K562 (cell line): ENCODE results near the gene FBXO48. TPM values are rescaled to one million over a fixed set of nuclear protein-coding genes. Genes with fewer than 3 reads are reported as not detected.

Experiments used
- CHD2 ChIP-seq: IDR thresholded peaks from 2 replicates; pipeline ENCODE4 v1.6.1; 2011; ENCODE audit warnings: low read depth, low read length
- CREB1 ChIP-seq, 2 experiments: sonication (generic) in 1 of 2; formaldehyde crosslinking in 1 of 2; IDR thresholded peaks; 2 replicates each; pipeline versions ENCODE4 v1.6.1 to v1.8.0; 2012 to 2022; ENCODE audit warnings: inconsistent platforms in 1 of 2, mild to moderate bottlenecking in 1 of 2, missing genetic modification reagents in 1 of 2, moderate library complexity in 1 of 2
- HEY1 ChIP-seq: fragments of 250-450 bp; sonication (Bioruptor Pico); IDR thresholded peaks from 2 replicates; pipeline ENCODE4 v1.5.0; 2020; ENCODE audit warnings: mild to moderate bottlenecking, moderate library complexity, borderline replicate concordance
- NCOA2 ChIP-seq, 2 experiments: fragments of 450-650 bp; IDR thresholded peaks; 2 replicates each; pipeline ENCODE4 v1.6.1; 2018; ENCODE audit warnings: mild to moderate bottlenecking in 2 of 2, moderate library complexity in 1 of 2; ENCODE audit not compliant: partially characterized antibody in 2 of 2
- NFATC3 ChIP-seq: fragments of 450-650 bp; IDR thresholded peaks from 2 replicates; pipeline ENCODE4 v1.6.1; 2017; ENCODE audit warnings: mild to moderate bottlenecking
- NR2F6 ChIP-seq: fragments of 450-650 bp; formaldehyde crosslinking; IDR thresholded peaks from 2 replicates; pipeline ENCODE4 v1.4.0; 2020; ENCODE audit warnings: mild to moderate bottlenecking
- POLR2H ChIP-seq: IDR thresholded peaks from 2 replicates; pipeline ENCODE4 v1.6.1; 2016; ENCODE audit warnings: missing genetic modification characterization, low read depth, mild to moderate bottlenecking, control low read depth, missing compliant biosample characterization, moderate library complexity
- PREB ChIP-seq: sonication (generic); formaldehyde crosslinking; IDR thresholded peaks from 2 replicates; pipeline ENCODE4 v1.8.1; 2023; ENCODE audit warnings: mild to moderate bottlenecking, missing genetic modification reagents
- RBM15 ChIP-seq: fragments of 200-400 bp; formaldehyde crosslinking; IDR thresholded peaks from 2 replicates; pipeline ENCODE4 v1.6.1; 2018; ENCODE audit warnings: mild to moderate bottlenecking, low read length, moderate library complexity; ENCODE audit not compliant: insufficient read depth
- SP2 ChIP-seq: IDR thresholded peaks from 2 replicates; pipeline ENCODE4 v1.6.1; 2011; ENCODE audit warnings: mild to moderate bottlenecking, low read depth, low read length, moderate library complexity; ENCODE audit not compliant: poor library complexity, severe bottlenecking; ENCODE audit errors: extremely low read depth
- TCFL5 ChIP-seq: fragments of 250-450 bp; sonication (Bioruptor Pico); conservative IDR thresholded peaks from 2 replicates; pipeline ENCODE4 v1.6.1; 2021; ENCODE audit warnings: mild to moderate bottlenecking, moderate library complexity, matching md5 sums
- ZHX1 ChIP-seq: fragments of 150-350 bp; conservative IDR thresholded peaks from 2 replicates; pipeline ENCODE4 v1.6.1; 2014; ENCODE audit warnings: low read length
- ZKSCAN1 ChIP-seq: fragments of 150-350 bp; IDR thresholded peaks from 2 replicates; pipeline ENCODE4 v1.6.1; 2016; ENCODE audit warnings: low read depth, low read length
- ZNF174 ChIP-seq: fragments of 250-450 bp; sonication (Bioruptor Pico); IDR thresholded peaks from 2 replicates; pipeline ENCODE4 v1.4.0; 2020; ENCODE audit warnings: mild to moderate bottlenecking
- ZNF583 ChIP-seq: fragments of 250-450 bp; sonication (Bioruptor Pico); IDR thresholded peaks from 2 replicates; pipeline ENCODE4 v1.4.0; 2020
- polyA plus RNA-seq, 8 experiments: library from polyadenylated mRNA; depleted of rRNA in 4 of 8; stranded (reverse) in 5 of 8; unstranded in 3 of 8; fragments of >200 nt; fragmentation: Nextera tagmentation in 2 of 8; fragmentation: Illumina TruSeq in 1 of 8; extraction: Ambion mirVana in 2 of 8; extraction: Trizol in 1 of 8; gene quantifications; 2 replicates each; pipeline versions ENCODE4 v1.2.1 to v1.2.3, GENCODE V29; 2011 to 2014; ENCODE audit warnings: inconsistent platforms in 1 of 8, missing spikeins in 1 of 8
- total RNA-seq, 7 experiments: library from RNA; depleted of rRNA in 6 of 7; stranded (reverse); fragments of >200 nt in 6 of 7; fragmentation: Illumina TruSeq in 2 of 7; extraction: Trizol in 2 of 7; gene quantifications; 2 replicates each; pipeline versions ENCODE4 v1.2.1 to v1.2.3, GENCODE V29; 2011 to 2021; ENCODE audit warnings: low replicate concordance in 1 of 7
- TF ChIP-seq, protein P1 (sequence below), 2 experiments: IDR thresholded peaks; 2 replicates each; pipeline ENCODE4 v1.6.1; 2012; ENCODE audit warnings: improper control_type of control experiment in 2 of 2, low read depth in 2 of 2, low read length in 2 of 2, borderline replicate concordance in 1 of 2
- TF ChIP-seq, protein P2 (sequence below): fragments of 450-650 bp; formaldehyde crosslinking; IDR thresholded peaks from 2 replicates; pipeline ENCODE4 v1.4.0; 2022; ENCODE audit warnings: mild to moderate bottlenecking, moderate library complexity
- TF ChIP-seq, protein P3 (sequence below): sonication (generic); formaldehyde crosslinking; IDR thresholded peaks from 2 replicates; pipeline ENCODE4 v1.8.0; 2022; ENCODE audit warnings: mild to moderate bottlenecking, low read depth, missing genetic modification reagents

Gene FBXO48
- total and polyA plus RNA-seq, 9 of the 15 experiments (the other 6 are each of a cell fraction or from before 2014, with no cell fraction given) = 0.36 to 1.8 (median 0.73) TPM

DNA sequence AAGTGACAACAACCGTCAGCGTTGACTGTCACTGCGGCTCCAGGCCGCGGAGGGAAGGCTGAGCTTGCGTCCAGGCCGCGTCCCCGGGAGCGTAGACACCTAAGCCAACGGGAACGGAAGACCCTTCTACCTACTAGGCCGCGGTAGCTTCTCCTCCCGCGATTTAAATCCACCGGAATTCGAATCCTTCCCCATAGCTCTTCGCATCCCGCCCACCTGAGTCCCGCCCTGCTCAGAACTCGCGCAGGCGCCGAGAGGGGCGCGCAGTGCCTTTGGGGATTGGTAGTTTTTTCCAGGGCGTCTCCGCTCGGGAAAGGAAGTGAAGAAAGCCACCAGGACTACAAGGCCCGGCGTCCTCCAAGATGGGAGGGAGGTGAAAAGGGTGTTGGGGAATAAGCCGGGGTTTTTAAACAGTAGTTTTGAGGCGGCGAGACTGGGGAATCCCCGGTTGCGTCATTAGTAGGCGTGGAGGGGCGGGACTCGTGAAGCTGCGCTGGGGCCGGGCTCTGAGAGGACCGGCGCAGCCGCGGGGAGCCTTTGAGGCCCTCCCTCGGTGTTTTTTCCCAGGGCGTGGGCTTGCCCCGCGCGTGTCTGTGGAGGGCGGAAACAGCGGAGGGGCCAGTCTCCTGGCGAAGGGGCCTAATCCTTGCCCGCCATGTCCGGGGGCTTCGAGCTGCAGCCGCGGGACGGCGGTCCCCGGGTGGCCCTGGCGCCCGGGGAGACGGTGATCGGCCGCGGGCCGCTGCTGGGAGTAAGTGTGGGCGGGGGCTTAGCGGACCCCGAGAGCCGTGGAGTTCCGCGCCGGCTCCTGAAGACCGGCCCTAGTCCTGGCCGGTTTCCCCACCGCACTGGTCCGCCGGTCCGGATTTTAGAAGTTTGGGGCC, at the start of gene FBXO48, which contains the start of gene APLF (continued):
- TF ChIP-seq, protein P1, sequence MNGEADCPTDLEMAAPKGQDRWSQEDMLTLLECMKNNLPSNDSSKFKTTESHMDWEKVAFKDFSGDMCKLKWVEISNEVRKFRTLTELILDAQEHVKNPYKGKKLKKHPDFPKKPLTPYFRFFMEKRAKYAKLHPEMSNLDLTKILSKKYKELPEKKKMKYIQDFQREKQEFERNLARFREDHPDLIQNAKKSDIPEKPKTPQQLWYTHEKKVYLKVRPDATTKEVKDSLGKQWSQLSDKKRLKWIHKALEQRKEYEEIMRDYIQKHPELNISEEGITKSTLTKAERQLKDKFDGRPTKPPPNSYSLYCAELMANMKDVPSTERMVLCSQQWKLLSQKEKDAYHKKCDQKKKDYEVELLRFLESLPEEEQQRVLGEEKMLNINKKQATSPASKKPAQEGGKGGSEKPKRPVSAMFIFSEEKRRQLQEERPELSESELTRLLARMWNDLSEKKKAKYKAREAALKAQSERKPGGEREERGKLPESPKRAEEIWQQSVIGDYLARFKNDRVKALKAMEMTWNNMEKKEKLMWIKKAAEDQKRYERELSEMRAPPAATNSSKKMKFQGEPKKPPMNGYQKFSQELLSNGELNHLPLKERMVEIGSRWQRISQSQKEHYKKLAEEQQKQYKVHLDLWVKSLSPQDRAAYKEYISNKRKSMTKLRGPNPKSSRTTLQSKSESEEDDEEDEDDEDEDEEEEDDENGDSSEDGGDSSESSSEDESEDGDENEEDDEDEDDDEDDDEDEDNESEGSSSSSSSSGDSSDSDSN (IDR thresholded peaks at IDR 0.05; ENCODE audit: borderline replicate concordance in 1 of 2, low read depth in 2 of 2, low read length in 2 of 2) = peak; percentile 77 to 81; a peak in 1 of 4 replicates
- TF ChIP-seq ZNF174 (CRISPR knock-in tag) (no peak), NR2F6 (CRISPR knock-in tag) (no peak), HEY1 (CRISPR knock-in tag) (no peak), POLR2H (tag) (no peak), CREB1 (IDR thresholded peaks at IDR 0.05) (peak; percentile 81), CREB1 (CRISPR knock-in tag; IDR thresholded peaks at IDR 0.05) (peak; percentile 68), ZKSCAN1 (no peak), NFATC3 (no peak), CHD2 (peak; percentile 58; the same call in 1 of the 2 replicates), ZHX1 (no peak), ZNF583 (CRISPR knock-in tag) (no peak), PREB (CRISPR knock-in tag) (no peak), TCFL5 (CRISPR knock-in tag) (no peak), NCOA2 (IDR thresholded peaks at IDR 0.05; ENCODE audit: partially characterized antibody in 2 of 2) (no peak), RBM15 (no peak), SP2 (no peak)
- TF ChIP-seq, protein P2, sequence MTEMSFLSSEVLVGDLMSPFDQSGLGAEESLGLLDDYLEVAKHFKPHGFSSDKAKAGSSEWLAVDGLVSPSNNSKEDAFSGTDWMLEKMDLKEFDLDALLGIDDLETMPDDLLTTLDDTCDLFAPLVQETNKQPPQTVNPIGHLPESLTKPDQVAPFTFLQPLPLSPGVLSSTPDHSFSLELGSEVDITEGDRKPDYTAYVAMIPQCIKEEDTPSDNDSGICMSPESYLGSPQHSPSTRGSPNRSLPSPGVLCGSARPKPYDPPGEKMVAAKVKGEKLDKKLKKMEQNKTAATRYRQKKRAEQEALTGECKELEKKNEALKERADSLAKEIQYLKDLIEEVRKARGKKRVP (CRISPR knock-in tag) = peak; percentile 68; the same call in 1 of the 2 replicates
- TF ChIP-seq, protein P3, sequence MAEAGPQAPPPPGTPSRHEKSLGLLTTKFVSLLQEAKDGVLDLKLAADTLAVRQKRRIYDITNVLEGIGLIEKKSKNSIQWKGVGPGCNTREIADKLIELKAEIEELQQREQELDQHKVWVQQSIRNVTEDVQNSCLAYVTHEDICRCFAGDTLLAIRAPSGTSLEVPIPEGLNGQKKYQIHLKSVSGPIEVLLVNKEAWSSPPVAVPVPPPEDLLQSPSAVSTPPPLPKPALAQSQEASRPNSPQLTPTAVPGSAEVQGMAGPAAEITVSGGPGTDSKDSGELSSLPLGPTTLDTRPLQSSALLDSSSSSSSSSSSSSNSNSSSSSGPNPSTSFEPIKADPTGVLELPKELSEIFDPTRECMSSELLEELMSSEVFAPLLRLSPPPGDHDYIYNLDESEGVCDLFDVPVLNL (CRISPR knock-in tag) = peak; percentile 76
